OCI-LY7 (cell line): Measurements from ENCODE around the gene PMF1. TPM values are rescaled to one million over a fixed set of nuclear protein-coding genes. Genes with fewer than 3 reads are reported as not detected.

ENCODE experiments used
- BruUV-seq: library from RNA; stranded (reverse); fragments of 400-500 nt; replicated peaks from 2 replicates; lab custom pipeline; 2021; lab: Mats Ljungman, UMichigan
- CTCF ChIA-PET: fragments of 300-600 bp; sonication (Branson Sonifier 250); formaldehyde crosslinking; loops from one replicate; lab custom pipeline; 2022; ENCODE audit warnings: antibody characterized with exemption; ENCODE audit not compliant: unreplicated experiment; lab: Charles Lee
- POLR2A ChIA-PET: fragments of 300-600 bp; sonication (Branson Sonifier 250); formaldehyde crosslinking; loops from one replicate; lab custom pipeline; 2022; ENCODE audit warnings: antibody characterized with exemption; lab: Charles Lee
- DNase-seq: peaks from one replicate; pipeline ENCODE4 v3.0.0-alpha.2; 2015; ENCODE audit warnings: low spot score
- H2AFZ ChIP-seq: fragments of 200-600 bp; sonication (generic), shearing (Covaris generic); 2 replicates; pipeline ENCODE4 v1.6.1; 2014; ENCODE audit warnings: mild to moderate bottlenecking, antibody characterized with exemption, low read length, moderate library complexity
- H3K27ac ChIP-seq: fragments of 200-600 bp; sonication (generic); 2 replicates; pipeline ENCODE4 v1.5.1; 2014; ENCODE audit warnings: mixed run types, low read depth, mild to moderate bottlenecking, moderate library complexity, low read length, inconsistent platforms; ENCODE audit not compliant: poor library complexity, severe bottlenecking
- H3K36me3 ChIP-seq: fragments of 200-600 bp; sonication (generic); 2 replicates; pipeline ENCODE4 v1.6.1; 2014; ENCODE audit warnings: mild to moderate bottlenecking, antibody characterized with exemption, low read length, moderate library complexity, mixed read lengths; ENCODE audit not compliant: insufficient read depth
- H3K4me1 ChIP-seq: fragments of 200-600 bp; sonication (generic); 2 replicates; pipeline ENCODE4 v1.5.1; 2014; ENCODE audit warnings: mild to moderate bottlenecking, low read length; ENCODE audit not compliant: insufficient read depth, poor library complexity, severe bottlenecking
- H3K4me2 ChIP-seq: fragments of 200-600 bp; sonication (generic); 2 replicates; pipeline ENCODE4 v1.6.1; 2014; ENCODE audit warnings: mild to moderate bottlenecking, low read length
- H3K4me3 ChIP-seq: fragments of 200-600 bp; sonication (generic); 2 replicates; pipeline ENCODE4 v1.5.1; 2014; ENCODE audit warnings: mild to moderate bottlenecking, low read depth, low read length; ENCODE audit not compliant: poor library complexity, severe bottlenecking
- H3K79me2 ChIP-seq: fragments of 200-600 bp; sonication (generic); 2 replicates; pipeline ENCODE4 v1.6.1; 2016; ENCODE audit warnings: low read depth, mild to moderate bottlenecking, low read length, moderate library complexity, mixed read lengths; ENCODE audit not compliant: insufficient read depth
- H3K9me2 ChIP-seq: fragments of 200-600 bp; sonication (generic); 2 replicates; pipeline ENCODE4 v1.6.1; 2016; ENCODE audit warnings: mild to moderate bottlenecking, low read length, mixed read lengths; ENCODE audit not compliant: insufficient read depth
- H3K9me3 ChIP-seq: fragments of 200-600 bp; sonication (generic); 2 replicates; pipeline ENCODE4 v1.6.1; 2014; ENCODE audit warnings: mild to moderate bottlenecking, mixed run types, low read length, mixed read lengths
- H4K20me1 ChIP-seq: fragments of 200-600 bp; sonication (generic); 2 replicates; pipeline ENCODE4 v1.6.1; 2014; ENCODE audit warnings: mild to moderate bottlenecking, antibody characterized with exemption, low read length, moderate library complexity, mixed read lengths; ENCODE audit not compliant: insufficient read depth
- CTCF ChIP-seq: fragments of 200-600 bp; sonication (generic); conservative IDR thresholded peaks from 2 replicates; pipeline ENCODE4 v1.5.1; 2014; ENCODE audit warnings: mild to moderate bottlenecking, antibody characterized with exemption, low read length, moderate library complexity, mixed read lengths
- EZH2phosphoT487 ChIP-seq: fragments of 200-600 bp; sonication (generic); IDR thresholded peaks from 2 replicates; pipeline ENCODE4 v1.6.1; 2018; ENCODE audit warnings: low read depth, borderline replicate concordance, mild to moderate bottlenecking, mixed run types, antibody characterized with exemption, low read length, moderate library complexity, mixed read lengths
- intact Hi-C: fragments of 100-400 bp; cut with micrococcal nuclease; formaldehyde crosslinking; loops from one replicate; pipeline ENCODE4 v1.10.0; 2022; ENCODE audit not compliant: unreplicated experiment
- total RNA-seq, 2 experiments: library from RNA; depleted of rRNA in 1 of 2; stranded (reverse); fragments of >200 nt in 1 of 2; shearing (Covaris generic) in 1 of 2; gene quantifications; 2 replicates each; pipeline ENCODE4 v1.2.3, GENCODE V29; 2014 to 2022

PMF1 gene
- total RNA-seq, 2 experiments from 2014 or later: 67.5 to 82.5 TPM

- no peak for DNase-seq
- no TSS peak for BruUV-seq
- intact Hi-C loops: no loop called here
- POLR2A ChIA-PET: interaction anchor here (0.5 kb wide), 1 partner anchor 126 kb away, joined by 4 read pairs; no protein-coding TSS in a partner anchor
- Histone ChIP-seq H3K4me3 (no peak overlapping the region), H3K36me3 (peaks cover 93% of the 10 kb centered on the region), H4K20me1 (no peaks in the 10 kb centered on the region), H3K9me3 (no peaks in the 10 kb centered on the region), H3K4me2 (no peak overlapping the region), H3K4me1 (no peaks in the 10 kb centered on the region), H3K9me2 (no peaks in the 10 kb centered on the region), H3K27ac (no peak overlapping the region), H3K79me2 (no peaks in the 10 kb centered on the region), H2AFZ (no peak overlapping the region)
- CTCF ChIA-PET: no interaction called here
- TF ChIP-seq EZH2phosphoT487: no peak
- no peak for TF ChIP-seq CTCF
These were observed 55.5 kb downstream of the PMF1 start for GRCh38 chr1:156268336-156268735.

- H3K9me3 ChIP-seq: no peaks in the 10 kb centered on the region
- no peak overlapping the region for H3K27ac ChIP-seq
- BruUV-seq: no TSS peak
- no peak overlapping the region for H3K4me2 ChIP-seq
- H3K9me2 ChIP-seq: no peaks in the 10 kb centered on the region
- H2AFZ ChIP-seq: no peak overlapping the region
- intact Hi-C loops: no loop called here
- CTCF ChIA-PET: no interaction called here
- H3K79me2 ChIP-seq: no peaks in the 10 kb centered on the region
- no peaks in the 10 kb centered on the region for H4K20me1 ChIP-seq
- POLR2A ChIA-PET: interaction anchor here (0.7 kb wide), 1 partner anchor 9 kb away, joined by 4 read pairs; no protein-coding TSS in a partner anchor
- no peak overlapping the region for H3K4me3 ChIP-seq
- peaks cover 94% of the 10 kb centered on the region for H3K36me3 ChIP-seq
- H3K4me1 ChIP-seq: no peaks in the 10 kb centered on the region
- no peak for DNase-seq
- no peak for TF ChIP-seq CTCF
These were observed 57.5 kb downstream of the PMF1 start for GRCh38 chr1:156270314-156270713.

- BruUV-seq: no TSS peak
- H3K36me3 ChIP-seq: peaks cover 88% of the 10 kb centered on the region
- TF ChIP-seq CTCF (no peak), EZH2phosphoT487 (no peak)
- no peak overlapping the region for H2AFZ ChIP-seq
- ChIA-PET POLR2A (interaction anchor here (0.6 kb wide), 1 partner anchor 402 kb away, joined by 3 read pairs; no protein-coding TSS in a partner anchor), CTCF (no interaction called here)
- H3K79me2 ChIP-seq: peaks cover 34% of the 10 kb centered on the region
- H3K9me3 ChIP-seq: no peaks in the 10 kb centered on the region
- DNase-seq: no peak
- H4K20me1 ChIP-seq: peaks cover 15% of the 10 kb centered on the region; the same call in 1 of the 2 replicates
- intact Hi-C loops: no loop called here
- H3K9me2 ChIP-seq: no peaks in the 10 kb centered on the region
- no peak overlapping the region for H3K4me3 ChIP-seq
- peaks cover 17% of the 10 kb centered on the region for H3K4me1 ChIP-seq
- no peak overlapping the region for H3K27ac ChIP-seq
- H3K4me2 ChIP-seq: no peak overlapping the region
These were observed 63.7 kb downstream of the PMF1 start for GRCh38 chr1:156276532-156276931.
